GM12878 (cell line): ENCODE data around the gene HBA1. TPM values are rescaled to one million over a fixed set of nuclear protein-coding genes. Genes with fewer than 3 reads are reported as not detected.

Source experiments
- ATAC-seq: fragments of 200-7000 bp; cut with Tn5 transposase; 3 replicates; pipeline ENCODE4 v1.9.1; 2020; ENCODE audit warnings: mild to moderate bottlenecking, moderate library complexity
- BruUV-seq: library from RNA; stranded (reverse); fragments of 400-500 nt; replicated peaks from 2 replicates; lab custom pipeline; 2021; lab: Mats Ljungman, UMichigan
- CTCF ChIA-PET: fragments of 300-600 bp; sonication (Branson Sonifier 250); formaldehyde crosslinking; extraction: SDS; loops from one replicate; lab custom pipeline; 2021; ENCODE audit warnings: inconsistent platforms; lab: Yijun Ruan, JAX
- POLR2A ChIA-PET: fragments of 350-600 bp; formaldehyde crosslinking; extraction: SDS; loops from one replicate; lab custom pipeline; 2021; ENCODE audit warnings: inconsistent platforms; lab: Charles Lee
- RAD21 ChIA-PET: fragments of 300-600 bp; sonication (Branson Sonifier 250); formaldehyde crosslinking; loops from one replicate; lab custom pipeline; 2023; ENCODE audit warnings: antibody characterized with exemption; ENCODE audit not compliant: unreplicated experiment; lab: Charles Lee
- SMC1A ChIA-PET: fragments of 300-600 bp; sonication (Branson Sonifier 250); formaldehyde crosslinking; loops from one replicate; lab custom pipeline; 2023; ENCODE audit not compliant: unreplicated experiment, uncharacterized antibody; lab: Charles Lee
- DNase-seq: peaks from one replicate; pipeline ENCODE4 v3.0.0-alpha.2; 2011; ENCODE audit warnings: low read depth, low spot score
- FAIRE-seq: peaks from 3 replicates; lab custom pipeline; 2011; peaks lifted over from hg19 to GRCh38; lab: Jason Lieb, UNC
- H2AFZ ChIP-seq: 2 replicates; pipeline ENCODE4 v1.6.0; 2011; ENCODE audit warnings: low read depth, low read length, control low read depth; ENCODE audit not compliant: control insufficient read depth
- H3K27ac ChIP-seq: 2 replicates; pipeline ENCODE4 v1.5.1; 2011; ENCODE audit warnings: control low read depth; ENCODE audit not compliant: control insufficient read depth, insufficient read depth
- H3K27me3 ChIP-seq, 2 experiments: replicated peaks in 1 of 2; 2 replicates each; pipeline versions ENCODE4 v1.6.0 to v1.6.1; 2011; ENCODE audit warnings: low read length in 1 of 2; ENCODE audit not compliant: control insufficient read depth in 2 of 2, insufficient read depth in 2 of 2
- H3K36me3 ChIP-seq, 2 experiments: 2 replicates each; pipeline ENCODE4 v1.5.1; 2011; ENCODE audit warnings: low read length in 1 of 2; ENCODE audit not compliant: control insufficient read depth in 2 of 2, insufficient read depth in 2 of 2
- H3K4me1 ChIP-seq: 2 replicates; pipeline ENCODE4 v1.6.1; 2011; ENCODE audit warnings: mild to moderate bottlenecking, low read length, moderate library complexity, mixed read lengths; ENCODE audit not compliant: control insufficient read depth, insufficient read depth
- H3K4me2 ChIP-seq: 2 replicates; pipeline ENCODE4 v1.6.0; 2011; ENCODE audit warnings: control low read depth; ENCODE audit not compliant: control insufficient read depth, insufficient read depth
- H3K4me3 ChIP-seq: fragments of 200-600 bp; sonication (generic); 2 replicates; pipeline ENCODE4 v1.5.1; 2016
- H3K79me2 ChIP-seq: 2 replicates; pipeline ENCODE4 v1.6.0; 2011; ENCODE audit warnings: low read length; ENCODE audit not compliant: control insufficient read depth, insufficient read depth
- H3K9ac ChIP-seq: 2 replicates; pipeline ENCODE4 v1.8.0; 2011; ENCODE audit warnings: low read length, control low read depth, mixed read lengths; ENCODE audit not compliant: control insufficient read depth, insufficient read depth
- H3K9me3 ChIP-seq: replicated peaks from 3 replicates; pipeline ENCODE4 v1.5.1; 2011; ENCODE audit warnings: mild to moderate bottlenecking, low read length; ENCODE audit not compliant: control insufficient read depth, insufficient read depth
- H4K20me1 ChIP-seq: 2 replicates; pipeline ENCODE4 v1.6.0; 2011; ENCODE audit not compliant: control insufficient read depth, insufficient read depth
- BRCA1 ChIP-seq: IDR thresholded peaks from 2 replicates; pipeline ENCODE4 v1.6.1; 2011; ENCODE audit warnings: low read depth, low read length, improper control_type of control experiment
- CBX5 ChIP-seq: sonication (generic); IDR thresholded peaks from 2 replicates; pipeline ENCODE4 v1.6.1; 2016; ENCODE audit warnings: low read depth, moderate library complexity, mild to moderate bottlenecking, inconsistent platforms
- KDM1A ChIP-seq: fragments of 200-600 bp; sonication (generic); IDR thresholded peaks from 2 replicates; pipeline ENCODE4 v1.6.1; 2016; ENCODE audit warnings: borderline replicate concordance
- POLR2AphosphoS2 ChIP-seq: IDR thresholded peaks from 2 replicates; pipeline ENCODE4 v1.6.1; 2011; ENCODE audit warnings: low read depth, mild to moderate bottlenecking, low read length, improper control_type of control experiment, moderate library complexity
- SIX5 ChIP-seq: IDR thresholded peaks from 2 replicates; pipeline ENCODE4 v1.6.1; 2011; ENCODE audit warnings: mild to moderate bottlenecking, low read depth, low read length, moderate library complexity; ENCODE audit not compliant: severe bottlenecking
- SMAD5 ChIP-seq: IDR thresholded peaks from 2 replicates; pipeline ENCODE4 v1.6.1; 2016; ENCODE audit warnings: antibody characterized with exemption, low read depth
- SP1 ChIP-seq: IDR thresholded peaks from one replicate; pipeline ENCODE4 v1.6.1; 2011; ENCODE audit warnings: low read depth, low read length
- SPI1 ChIP-seq: IDR thresholded peaks from 2 replicates; pipeline ENCODE4 v1.6.1; 2011; ENCODE audit warnings: low read depth, mild to moderate bottlenecking, low read length, moderate library complexity, borderline replicate concordance; ENCODE audit not compliant: insufficient read depth
- ZNF622 ChIP-seq: fragments of 450-650 bp; IDR thresholded peaks from 2 replicates; pipeline ENCODE4 v1.6.1; 2017; ENCODE audit warnings: mild to moderate bottlenecking, inconsistent platforms
- WGBS: methylation state at CpG from one replicate; pipeline ENCODE4 v1.1.6; 2016; ENCODE audit warnings: low lambda C conversion rate; ENCODE audit not compliant: insufficient replicate concordance, insufficient coverage; ENCODE audit errors: missing lambda C conversion rate; 5-methylcytosine and 5-hydroxymethylcytosine counted together
- in situ Hi-C: fragments of 300-500 bp; cut with MboI; formaldehyde crosslinking; loops from 9 replicates; pipeline ENCODE4 v1.14.3; 2018; ENCODE audit warnings: mixed read lengths
- intact Hi-C: fragments of 100-400 bp; cut with micrococcal nuclease; formaldehyde crosslinking; loops from one replicate; pipeline ENCODE4 v1.14.2; 2022; ENCODE audit not compliant: unreplicated experiment
- polyA plus RNA-seq, 11 experiments: library from polyadenylated mRNA; depleted of rRNA in 4 of 11; unstranded in 6 of 11; stranded (reverse) in 5 of 11; fragments of >200 nt; fragmentation: Nextera tagmentation in 4 of 11; fragmentation: Illumina TruSeq in 1 of 11; extraction: Ambion mirVana in 4 of 11; extraction: Trizol in 1 of 11; gene quantifications; 1 replicate in 1 of 11; 2 replicates in 10 of 11; pipeline versions ENCODE4 v1.2.1 to v1.2.3, GENCODE V29; 2011 to 2016; ENCODE audit warnings: inconsistent platforms in 2 of 11, missing spikeins in 2 of 11, low read depth in 1 of 11
- total RNA-seq, 4 experiments: library from RNA; depleted of rRNA in 3 of 4; stranded (reverse); fragments of >200 nt in 3 of 4; fragmentation: Illumina TruSeq in 1 of 4; extraction: Trizol in 1 of 4; gene quantifications; 2 replicates each; pipeline versions ENCODE4 v1.2.1 to v1.2.3, GENCODE V29; 2013 to 2021
- TF ChIP-seq, protein P1 (sequence below): fragments of 450-650 bp; IDR thresholded peaks from 2 replicates; pipeline ENCODE4 v1.6.1; 2014; ENCODE audit warnings: mild to moderate bottlenecking
- TF ChIP-seq, protein P2 (sequence below), 3 experiments: IDR thresholded peaks in 2 of 3; conservative IDR thresholded peaks in 1 of 3; 2 replicates each; pipeline ENCODE4 v1.5.1; 2011; ENCODE audit warnings: low read depth in 3 of 3, low read length in 3 of 3, mild to moderate bottlenecking in 3 of 3, control low read depth in 2 of 3, moderate library complexity in 2 of 3, inconsistent platforms in 1 of 3, mixed read lengths in 1 of 3; ENCODE audit not compliant: control insufficient read depth in 2 of 3, insufficient read depth in 1 of 3; ENCODE audit errors: extremely low read depth in 1 of 3
- TF ChIP-seq, protein P3 (sequence below): IDR thresholded peaks from 2 replicates; pipeline ENCODE4 v1.6.1; 2012; ENCODE audit warnings: low read length, inconsistent platforms
- TF ChIP-seq, protein P4 (sequence below): fragments of 450-650 bp; IDR thresholded peaks from 2 replicates; pipeline ENCODE4 v1.6.1; 2017; ENCODE audit warnings: antibody characterized with exemption, mild to moderate bottlenecking, moderate library complexity

Gene HBA1
- total and polyA plus RNA-seq, 10 of the 15 experiments (the other 5 are each of a cell fraction or from before 2014, with no cell fraction given): 0.28 to 3.5 (median 0.83) TPM; not detected in 5

DNA sequence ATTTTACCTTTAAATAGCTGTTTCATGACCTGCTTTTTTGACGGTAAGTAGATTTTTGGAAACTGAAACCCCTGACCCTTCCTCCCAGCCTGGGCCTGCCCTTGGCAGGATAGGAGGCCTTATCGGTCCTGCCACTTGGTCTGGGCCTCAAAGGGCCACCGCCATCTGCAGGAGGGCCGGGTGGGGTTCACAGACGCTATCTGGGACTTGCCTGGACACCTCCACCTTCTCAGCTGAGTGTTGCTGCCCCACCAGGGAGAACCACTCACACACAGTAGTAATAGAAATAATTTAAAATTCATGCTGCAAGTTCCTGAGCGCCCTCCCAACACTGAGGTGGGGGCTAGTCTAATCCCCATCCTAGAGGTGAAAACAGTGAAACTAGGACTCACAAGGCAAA is 33.4 kb upstream of the HBA1 start:
- Histone ChIP-seq H3K9me3 (no peaks in the 10 kb centered on the region), H4K20me1 (no peaks in the 10 kb centered on the region), H3K36me3 (no peaks in the 10 kb centered on the region), H3K4me1 (no peaks in the 10 kb centered on the region), H3K27ac (no peak overlapping the region), H3K4me3 (no peak overlapping the region), H3K4me2 (no peak overlapping the region), H3K79me2 (no peaks in the 10 kb centered on the region; the same call in 1 of the 2 replicates), H2AFZ (no peak overlapping the region), H3K27me3 (no peaks in the 10 kb centered on the region), H3K9ac (no peak overlapping the region)
- SMC1A ChIA-PET: no interaction called here
- RAD21 ChIA-PET: no interaction called here
- FAIRE-seq (no peak), DNase-seq (no peak), ATAC-seq (no peak)
- BruUV-seq: no TSS peak
- POLR2A ChIA-PET: no interaction called here
- TF ChIP-seq BRCA1 (no peak), CBX5 (no peak), SPI1 (no peak), POLR2AphosphoS2 (no peak), SIX5 (no peak), KDM1A (no peak), ZNF622 (no peak), SMAD5 (no peak), SP1 (no peak)
- TF ChIP-seq, protein P1, sequence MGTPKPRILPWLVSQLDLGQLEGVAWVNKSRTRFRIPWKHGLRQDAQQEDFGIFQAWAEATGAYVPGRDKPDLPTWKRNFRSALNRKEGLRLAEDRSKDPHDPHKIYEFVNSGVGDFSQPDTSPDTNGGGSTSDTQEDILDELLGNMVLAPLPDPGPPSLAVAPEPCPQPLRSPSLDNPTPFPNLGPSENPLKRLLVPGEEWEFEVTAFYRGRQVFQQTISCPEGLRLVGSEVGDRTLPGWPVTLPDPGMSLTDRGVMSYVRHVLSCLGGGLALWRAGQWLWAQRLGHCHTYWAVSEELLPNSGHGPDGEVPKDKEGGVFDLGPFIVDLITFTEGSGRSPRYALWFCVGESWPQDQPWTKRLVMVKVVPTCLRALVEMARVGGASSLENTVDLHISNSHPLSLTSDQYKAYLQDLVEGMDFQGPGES: no peak
- TF ChIP-seq, protein P2, sequence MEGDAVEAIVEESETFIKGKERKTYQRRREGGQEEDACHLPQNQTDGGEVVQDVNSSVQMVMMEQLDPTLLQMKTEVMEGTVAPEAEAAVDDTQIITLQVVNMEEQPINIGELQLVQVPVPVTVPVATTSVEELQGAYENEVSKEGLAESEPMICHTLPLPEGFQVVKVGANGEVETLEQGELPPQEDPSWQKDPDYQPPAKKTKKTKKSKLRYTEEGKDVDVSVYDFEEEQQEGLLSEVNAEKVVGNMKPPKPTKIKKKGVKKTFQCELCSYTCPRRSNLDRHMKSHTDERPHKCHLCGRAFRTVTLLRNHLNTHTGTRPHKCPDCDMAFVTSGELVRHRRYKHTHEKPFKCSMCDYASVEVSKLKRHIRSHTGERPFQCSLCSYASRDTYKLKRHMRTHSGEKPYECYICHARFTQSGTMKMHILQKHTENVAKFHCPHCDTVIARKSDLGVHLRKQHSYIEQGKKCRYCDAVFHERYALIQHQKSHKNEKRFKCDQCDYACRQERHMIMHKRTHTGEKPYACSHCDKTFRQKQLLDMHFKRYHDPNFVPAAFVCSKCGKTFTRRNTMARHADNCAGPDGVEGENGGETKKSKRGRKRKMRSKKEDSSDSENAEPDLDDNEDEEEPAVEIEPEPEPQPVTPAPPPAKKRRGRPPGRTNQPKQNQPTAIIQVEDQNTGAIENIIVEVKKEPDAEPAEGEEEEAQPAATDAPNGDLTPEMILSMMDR (IDR thresholded peaks at IDR 0.05 in 2 of 3, conservative IDR thresholded peaks at IDR 0.05 in 1 of 3; ENCODE audit: control insufficient read depth in 2 of 3, extremely low read depth in 1 of 3, insufficient read depth in 1 of 3, low read depth in 3 of 3, low read length in 3 of 3): no peak
- TF ChIP-seq, protein P3, sequence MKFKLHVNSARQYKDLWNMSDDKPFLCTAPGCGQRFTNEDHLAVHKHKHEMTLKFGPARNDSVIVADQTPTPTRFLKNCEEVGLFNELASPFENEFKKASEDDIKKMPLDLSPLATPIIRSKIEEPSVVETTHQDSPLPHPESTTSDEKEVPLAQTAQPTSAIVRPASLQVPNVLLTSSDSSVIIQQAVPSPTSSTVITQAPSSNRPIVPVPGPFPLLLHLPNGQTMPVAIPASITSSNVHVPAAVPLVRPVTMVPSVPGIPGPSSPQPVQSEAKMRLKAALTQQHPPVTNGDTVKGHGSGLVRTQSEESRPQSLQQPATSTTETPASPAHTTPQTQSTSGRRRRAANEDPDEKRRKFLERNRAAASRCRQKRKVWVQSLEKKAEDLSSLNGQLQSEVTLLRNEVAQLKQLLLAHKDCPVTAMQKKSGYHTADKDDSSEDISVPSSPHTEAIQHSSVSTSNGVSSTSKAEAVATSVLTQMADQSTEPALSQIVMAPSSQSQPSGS: no peak
- TF ChIP-seq, protein P4, sequence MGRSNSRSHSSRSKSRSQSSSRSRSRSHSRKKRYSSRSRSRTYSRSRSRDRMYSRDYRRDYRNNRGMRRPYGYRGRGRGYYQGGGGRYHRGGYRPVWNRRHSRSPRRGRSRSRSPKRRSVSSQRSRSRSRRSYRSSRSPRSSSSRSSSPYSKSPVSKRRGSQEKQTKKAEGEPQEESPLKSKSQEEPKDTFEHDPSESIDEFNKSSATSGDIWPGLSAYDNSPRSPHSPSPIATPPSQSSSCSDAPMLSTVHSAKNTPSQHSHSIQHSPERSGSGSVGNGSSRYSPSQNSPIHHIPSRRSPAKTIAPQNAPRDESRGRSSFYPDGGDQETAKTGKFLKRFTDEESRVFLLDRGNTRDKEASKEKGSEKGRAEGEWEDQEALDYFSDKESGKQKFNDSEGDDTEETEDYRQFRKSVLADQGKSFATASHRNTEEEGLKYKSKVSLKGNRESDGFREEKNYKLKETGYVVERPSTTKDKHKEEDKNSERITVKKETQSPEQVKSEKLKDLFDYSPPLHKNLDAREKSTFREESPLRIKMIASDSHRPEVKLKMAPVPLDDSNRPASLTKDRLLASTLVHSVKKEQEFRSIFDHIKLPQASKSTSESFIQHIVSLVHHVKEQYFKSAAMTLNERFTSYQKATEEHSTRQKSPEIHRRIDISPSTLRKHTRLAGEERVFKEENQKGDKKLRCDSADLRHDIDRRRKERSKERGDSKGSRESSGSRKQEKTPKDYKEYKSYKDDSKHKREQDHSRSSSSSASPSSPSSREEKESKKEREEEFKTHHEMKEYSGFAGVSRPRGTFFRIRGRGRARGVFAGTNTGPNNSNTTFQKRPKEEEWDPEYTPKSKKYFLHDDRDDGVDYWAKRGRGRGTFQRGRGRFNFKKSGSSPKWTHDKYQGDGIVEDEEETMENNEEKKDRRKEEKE: no peak
- WGBS: 32% methylated on average over 6 of the region's 6 CpGs
- in situ Hi-C loops (no loop called here), intact Hi-C loops (no loop called here)
- CTCF ChIA-PET: interaction anchor here (0.9 to 1.3 kb wide), 2 partner anchors 18 to 36 kb away, joined by 3 to 4 read pairs; no protein-coding TSS in a partner anchor
